Measurements from ENCODE around the gene KIAA2012.

KIAA2012 gene

DNA sequence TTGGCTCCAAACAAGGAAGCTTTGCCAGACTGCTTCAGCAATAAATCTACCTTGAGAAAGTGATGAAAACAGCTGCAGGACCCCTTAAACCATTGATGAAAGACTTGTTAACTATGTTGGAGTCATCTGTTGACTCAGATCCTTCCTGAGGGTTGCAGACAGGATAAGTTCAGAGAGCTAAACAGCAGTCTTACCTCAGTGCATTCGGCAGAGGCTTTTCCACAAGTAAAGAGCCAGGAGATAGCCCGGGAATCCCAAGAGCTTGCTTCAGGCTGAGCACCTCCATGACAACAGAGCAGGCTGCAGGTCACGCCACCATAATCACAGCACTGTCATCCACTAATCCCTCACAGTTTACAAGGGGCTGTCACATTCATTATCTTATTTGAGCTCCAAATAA lies 23.7 kb downstream of the KIAA2012 start:
- Histone ChIP-seq H3K4me2 (ENCODE audit: insufficient read depth, low read length) (no peak overlapping the region), H3K4me1 (ENCODE audit: insufficient read depth, low read length) (no peaks in the 10 kb centered on the region), H3K9ac (ENCODE audit: low read depth, low read length) (no peak overlapping the region), H3K36me3 (ENCODE audit: insufficient read depth, low read length) (no peaks in the 10 kb centered on the region), H3K27me3 (ENCODE audit: insufficient read depth, low read length, poor library complexity) (peaks cover 4% of the 10 kb centered on the region), H3K79me2 (ENCODE audit: insufficient read depth, low read length) (no peaks in the 10 kb centered on the region), H3K27ac (ENCODE audit: low read length) (no peak overlapping the region), H3K9me3 (ENCODE audit: insufficient read depth, low read length, severe bottlenecking) (no peaks in the 10 kb centered on the region), H4K20me1 (ENCODE audit: insufficient read depth, low read length) (no peaks in the 10 kb centered on the region), H2AFZ (ENCODE audit: low read depth, low read length) (no peak overlapping the region), H3K4me3 (ENCODE audit: low read depth in 1 of 2, low read length in 2 of 2) (no peak overlapping the region)
- no peak for ATAC-seq (ENCODE audit: insufficient read depth, low read depth)
- DNase-seq, result no peak
- TF ChIP-seq, protein P1, sequence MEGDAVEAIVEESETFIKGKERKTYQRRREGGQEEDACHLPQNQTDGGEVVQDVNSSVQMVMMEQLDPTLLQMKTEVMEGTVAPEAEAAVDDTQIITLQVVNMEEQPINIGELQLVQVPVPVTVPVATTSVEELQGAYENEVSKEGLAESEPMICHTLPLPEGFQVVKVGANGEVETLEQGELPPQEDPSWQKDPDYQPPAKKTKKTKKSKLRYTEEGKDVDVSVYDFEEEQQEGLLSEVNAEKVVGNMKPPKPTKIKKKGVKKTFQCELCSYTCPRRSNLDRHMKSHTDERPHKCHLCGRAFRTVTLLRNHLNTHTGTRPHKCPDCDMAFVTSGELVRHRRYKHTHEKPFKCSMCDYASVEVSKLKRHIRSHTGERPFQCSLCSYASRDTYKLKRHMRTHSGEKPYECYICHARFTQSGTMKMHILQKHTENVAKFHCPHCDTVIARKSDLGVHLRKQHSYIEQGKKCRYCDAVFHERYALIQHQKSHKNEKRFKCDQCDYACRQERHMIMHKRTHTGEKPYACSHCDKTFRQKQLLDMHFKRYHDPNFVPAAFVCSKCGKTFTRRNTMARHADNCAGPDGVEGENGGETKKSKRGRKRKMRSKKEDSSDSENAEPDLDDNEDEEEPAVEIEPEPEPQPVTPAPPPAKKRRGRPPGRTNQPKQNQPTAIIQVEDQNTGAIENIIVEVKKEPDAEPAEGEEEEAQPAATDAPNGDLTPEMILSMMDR (IDR thresholded peaks at IDR 0.05; ENCODE audit: borderline replicate concordance, extremely low read depth, low read length, poor library complexity, severe bottlenecking), result no peak
- no peak for TF ChIP-seq EZH2 (IDR thresholded peaks at IDR 0.05; ENCODE audit: borderline replicate concordance, low read depth, low read length, severe bottlenecking)

DNA sequence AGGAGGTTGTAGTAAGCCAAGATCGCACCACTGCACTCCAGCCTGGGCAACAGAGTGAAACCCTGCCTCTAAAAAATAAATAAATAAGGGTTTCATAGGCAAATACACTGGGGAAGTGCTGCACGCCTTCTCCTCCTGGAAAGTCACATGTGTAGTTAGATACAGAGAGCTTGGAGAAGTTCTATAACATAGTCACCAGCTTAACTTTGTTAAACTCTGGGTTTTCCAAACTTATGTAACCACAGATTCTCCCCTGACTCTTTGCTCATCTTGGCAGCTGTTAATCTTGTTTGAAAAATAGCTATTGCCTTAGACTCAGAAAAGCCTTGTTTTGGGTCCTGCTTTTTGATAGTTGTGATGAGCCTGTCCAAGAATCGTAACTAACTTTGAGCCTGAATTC lies 25.2 kb downstream of the KIAA2012 start:
- Histone ChIP-seq H3K4me2 (ENCODE audit: insufficient read depth, low read length) (no peak overlapping the region), H2AFZ (ENCODE audit: low read depth, low read length) (no peak overlapping the region), H3K9me3 (ENCODE audit: insufficient read depth, low read length, severe bottlenecking) (no peaks in the 10 kb centered on the region), H3K79me2 (ENCODE audit: insufficient read depth, low read length) (no peaks in the 10 kb centered on the region), H3K4me3 (ENCODE audit: low read depth in 1 of 2, low read length in 2 of 2) (no peak overlapping the region), H3K27ac (ENCODE audit: low read length) (no peak overlapping the region), H3K36me3 (ENCODE audit: insufficient read depth, low read length) (no peaks in the 10 kb centered on the region), H4K20me1 (ENCODE audit: insufficient read depth, low read length) (no peaks in the 10 kb centered on the region), H3K9ac (ENCODE audit: low read depth, low read length) (no peak overlapping the region), H3K4me1 (ENCODE audit: insufficient read depth, low read length) (no peaks in the 10 kb centered on the region), H3K27me3 (ENCODE audit: insufficient read depth, low read length, poor library complexity) (peaks cover 11% of the 10 kb centered on the region)
- no peak for DNase-seq
- TF ChIP-seq EZH2 (IDR thresholded peaks at IDR 0.05; ENCODE audit: borderline replicate concordance, low read depth, low read length, severe bottlenecking), result no peak
- TF ChIP-seq, protein P1 (IDR thresholded peaks at IDR 0.05; ENCODE audit: borderline replicate concordance, extremely low read depth, low read length, poor library complexity, severe bottlenecking), result no peak
- ATAC-seq (ENCODE audit: insufficient read depth, low read depth), result no peak

DNA sequence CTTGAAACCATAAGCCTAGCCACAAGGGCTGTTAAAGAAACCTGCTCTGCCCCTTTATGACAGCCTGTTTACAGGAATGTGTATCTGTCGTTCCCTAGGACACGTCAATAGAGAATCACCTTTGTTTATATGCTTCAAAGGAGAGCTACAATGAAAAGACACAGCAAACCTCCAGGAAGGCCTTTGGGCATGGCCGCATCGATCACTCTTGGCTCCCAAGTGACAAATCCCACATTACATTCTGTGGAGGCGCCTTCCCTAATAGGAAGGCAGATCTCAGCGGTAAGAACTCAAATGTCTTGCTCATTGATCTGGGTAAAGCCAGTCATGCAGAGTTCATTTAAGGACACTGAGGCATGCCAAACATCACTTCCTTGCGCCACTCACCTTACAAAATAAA lies 26.5 kb downstream of the KIAA2012 start:
- Histone ChIP-seq H3K27me3 (ENCODE audit: insufficient read depth, low read length, poor library complexity) (peaks cover 11% of the 10 kb centered on the region), H3K27ac (ENCODE audit: low read length) (no peak overlapping the region), H4K20me1 (ENCODE audit: insufficient read depth, low read length) (no peaks in the 10 kb centered on the region), H3K79me2 (ENCODE audit: insufficient read depth, low read length) (no peaks in the 10 kb centered on the region), H2AFZ (ENCODE audit: low read depth, low read length) (no peak overlapping the region), H3K36me3 (ENCODE audit: insufficient read depth, low read length) (no peaks in the 10 kb centered on the region), H3K4me3 (ENCODE audit: low read depth in 1 of 2, low read length in 2 of 2) (no peak overlapping the region), H3K9ac (ENCODE audit: low read depth, low read length) (no peak overlapping the region), H3K9me3 (ENCODE audit: insufficient read depth, low read length, severe bottlenecking) (no peaks in the 10 kb centered on the region), H3K4me1 (ENCODE audit: insufficient read depth, low read length) (no peaks in the 10 kb centered on the region), H3K4me2 (ENCODE audit: insufficient read depth, low read length) (no peak overlapping the region)
- no peak for ATAC-seq (ENCODE audit: insufficient read depth, low read depth)
- TF ChIP-seq, protein P1 (IDR thresholded peaks at IDR 0.05; ENCODE audit: borderline replicate concordance, extremely low read depth, low read length, poor library complexity, severe bottlenecking), result no peak
- TF ChIP-seq EZH2 (IDR thresholded peaks at IDR 0.05; ENCODE audit: borderline replicate concordance, low read depth, low read length, severe bottlenecking), result no peak
- no peak for DNase-seq

DNA sequence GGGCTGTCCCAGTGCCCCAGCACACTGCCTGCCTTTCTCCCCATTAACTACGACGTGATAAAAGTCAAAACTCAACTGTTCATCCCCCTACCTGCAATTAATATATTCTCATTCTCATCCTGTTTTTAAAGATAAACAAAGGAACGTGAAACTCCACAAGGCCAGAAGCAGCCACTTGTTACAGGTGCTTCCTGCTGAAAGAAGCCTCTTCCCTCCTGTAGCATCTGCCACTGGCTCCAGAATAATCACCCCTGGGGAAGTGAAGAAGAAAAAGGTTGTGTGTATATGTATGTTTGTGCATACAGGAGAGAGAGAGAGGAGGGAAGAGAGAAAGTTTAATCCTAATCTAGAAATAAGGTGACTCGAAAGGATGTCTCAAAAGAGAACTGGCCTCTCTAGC lies 27.1 kb downstream of the KIAA2012 start:
- Histone ChIP-seq H3K79me2 (ENCODE audit: insufficient read depth, low read length) (no peaks in the 10 kb centered on the region), H2AFZ (ENCODE audit: low read depth, low read length) (no peak overlapping the region), H3K4me1 (ENCODE audit: insufficient read depth, low read length) (no peaks in the 10 kb centered on the region), H3K4me2 (ENCODE audit: insufficient read depth, low read length) (no peak overlapping the region), H3K4me3 (ENCODE audit: low read depth in 1 of 2, low read length in 2 of 2) (no peak overlapping the region), H3K9ac (ENCODE audit: low read depth, low read length) (no peak overlapping the region), H3K27ac (ENCODE audit: low read length) (no peak overlapping the region), H3K9me3 (ENCODE audit: insufficient read depth, low read length, severe bottlenecking) (no peaks in the 10 kb centered on the region), H3K27me3 (ENCODE audit: insufficient read depth, low read length, poor library complexity) (peaks cover 11% of the 10 kb centered on the region), H4K20me1 (ENCODE audit: insufficient read depth, low read length) (no peaks in the 10 kb centered on the region), H3K36me3 (ENCODE audit: insufficient read depth, low read length) (no peaks in the 10 kb centered on the region)
- TF ChIP-seq, protein P1 (IDR thresholded peaks at IDR 0.05; ENCODE audit: borderline replicate concordance, extremely low read depth, low read length, poor library complexity, severe bottlenecking), result no peak
- TF ChIP-seq EZH2 (IDR thresholded peaks at IDR 0.05; ENCODE audit: borderline replicate concordance, low read depth, low read length, severe bottlenecking), result no peak
- no peak for ATAC-seq (ENCODE audit: insufficient read depth, low read depth)
- no peak for DNase-seq

All from DND-41 (cell line).